Right cardiac atrium (tissue), 5 donors: ENCODE data around the gene PDE3A. TPM values are rescaled to one million over a fixed set of nuclear protein-coding genes. Genes with fewer than 3 reads are reported as not detected.
"Not testable (repeated sequence)": the region's sequence is repeated elsewhere in the genome, so short reads cannot be mapped to it uniquely, and the experiment has no call there.

ENCODE experiments used
- ATAC-seq, 2 donors: fragments of 200-7000 bp; cut with Tn5 transposase; one replicate each; pipeline versions ENCODE4 v1.8.0 to v1.9.1; 2020; ENCODE audit warnings: moderate library complexity in 2 of 2, mild to moderate bottlenecking in 1 of 2
- DNase-seq, 3 donors: peaks; one replicate each; pipeline ENCODE4 v3.0.0-alpha.2; 2020
- H3K27ac ChIP-seq: one replicate; pipeline ENCODE4 v1.5.1; 2013; ENCODE audit warnings: mild to moderate bottlenecking, low read length, control low read depth, moderate library complexity
- H3K27me3 ChIP-seq: one replicate; pipeline ENCODE4 v1.6.1; 2013; ENCODE audit not compliant: control insufficient read depth, insufficient read depth
- H3K4me1 ChIP-seq: one replicate; pipeline ENCODE4 v1.6.1; 2013; ENCODE audit warnings: low read length; ENCODE audit not compliant: control insufficient read depth, insufficient read depth
- H3K4me3 ChIP-seq: one replicate; pipeline ENCODE4 v1.5.1; 2013; ENCODE audit warnings: low read length, control low read depth
- H3K9me3 ChIP-seq: one replicate; pipeline ENCODE4 v1.6.1; 2013; ENCODE audit warnings: low read length; ENCODE audit not compliant: control insufficient read depth
- WGBS: extraction: QIAGEN DNeasy Blood & Tissue Kit; methylation state at CpG from one replicate; pipeline ENCODE4 v1.1.7; 2013; 5-methylcytosine and 5-hydroxymethylcytosine counted together
- intact Hi-C, 4 donors: fragments of 100-400 bp; cut with DNase I; formaldehyde crosslinking; loops; one replicate each; pipeline versions ENCODE4 v1.11.0 to v1.14.0; 2022 to 2023
- polyA plus RNA-seq: library from polyadenylated mRNA; stranded (reverse); fragments of 200-250 nt; gene quantifications from one replicate; pipeline ENCODE4 v1.2.3, GENCODE V29; 2013
- total RNA-seq, 4 donors: library from RNA; stranded (reverse); fragmentation: NEBNext Ultra II Directional; extraction: Animal tissue kit (Norgen Biotek cat#: 25700); gene quantifications; one replicate each; pipeline ENCODE4 v1.2.1, GENCODE V29; 2021
- donor health status: healthy with polysubstance abuse.
- donor health status: DM: no; HTN: yes; CAD: no.
- donor health status: DM: no; HTN: no; CAD: no.
- donor health status: DM: no; HTN: yes; CAD: no; lungs with severe emphysema.
- donor health status: DM: yes; HTN: yes; CAD: no.

The PDE3A gene
- total and polyA plus RNA-seq, 5 donors: 29.9 to 156 (median 99.7) TPM

- ATAC-seq (no peak), DNase-seq (no peak)
- H3K9me3 ChIP-seq: no peaks in the 10 kb centered on the region
- intact Hi-C loops: loop anchor here in 1 of 4 donors (10.0 kb wide), 2 partner anchors 378 to 458 kb away; no protein-coding TSS in a partner anchor
- no peaks in the 10 kb centered on the region for H3K27me3 ChIP-seq
- H3K4me3 ChIP-seq: peak overlapping the region; percentile 55
- no peak overlapping the region for H3K27ac ChIP-seq
- WGBS: 44% methylated on average over 3 of the region's 3 CpGs
- no peaks in the 10 kb centered on the region for H3K4me1 ChIP-seq
Observed at GRCh38 chr12:20372326-20373096, 4.2 kb downstream of the PDE3A start.

DNA sequence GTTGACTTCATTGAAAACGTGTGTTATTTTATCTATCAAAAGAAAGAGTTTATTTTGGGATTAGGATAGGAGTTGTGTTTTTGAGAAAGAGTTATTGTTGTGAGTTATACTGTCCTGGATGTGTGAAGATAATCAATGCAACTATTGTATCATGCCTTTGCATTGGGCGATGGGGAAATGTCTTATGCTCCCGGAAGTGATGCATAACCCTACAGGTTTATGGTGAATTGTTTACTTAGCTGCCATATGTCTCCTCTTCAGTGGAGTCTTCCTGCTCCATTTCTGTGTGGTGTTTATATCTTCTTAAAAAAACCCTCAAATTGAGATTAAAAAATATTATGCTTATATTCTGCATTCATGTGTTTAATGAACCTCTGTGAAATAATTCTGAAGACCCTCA is 6.5 kb downstream of the PDE3A start:
- no peak for ATAC-seq
- 54% methylated on average over 3 of the region's 3 CpGs for WGBS
- Histone ChIP-seq H3K27me3 (no peaks in the 10 kb centered on the region), H3K4me3 (peak overlapping the region; percentile 31), H3K4me1 (no peaks in the 10 kb centered on the region), H3K27ac (no peak overlapping the region), H3K9me3 (no peaks in the 10 kb centered on the region)
- intact Hi-C loops: loop anchor here in 1 of 4 donors (10.0 kb wide), 2 partner anchors 380 to 460 kb away; no protein-coding TSS in a partner anchor
- no peak for DNase-seq

GRCh38 chr12:20375560-20375959 is 7.2 kb downstream of the PDE3A start:
- intact Hi-C loops: loop anchor here in 1 of 4 donors (10.0 kb wide), 2 partner anchors 381 to 461 kb away; no protein-coding TSS in a partner anchor
- Histone ChIP-seq H3K9me3 (no peaks in the 10 kb centered on the region), H3K4me1 (no peaks in the 10 kb centered on the region), H3K4me3 (no peak overlapping the region), H3K27me3 (no peaks in the 10 kb centered on the region), H3K27ac (no peak overlapping the region)
- no peak for DNase-seq
- ATAC-seq: no peak

DNA sequence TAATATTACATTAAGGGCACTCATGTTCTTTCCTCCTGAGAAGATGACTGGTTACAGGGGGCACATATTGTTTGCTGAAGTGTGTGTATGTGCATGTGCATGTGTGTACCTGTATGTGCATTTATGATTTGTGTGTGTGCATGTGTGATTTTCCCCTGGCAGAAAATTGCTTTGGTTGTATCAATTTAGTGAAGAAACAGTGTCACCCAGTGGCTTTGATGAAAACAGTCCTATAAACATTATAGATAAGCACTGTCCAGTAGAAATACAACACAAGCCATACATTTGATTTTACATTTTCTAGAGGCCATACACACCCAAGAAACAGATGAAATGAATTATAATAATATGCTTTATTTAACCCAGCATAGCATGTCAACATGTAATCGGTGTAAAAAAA is 8.6 kb downstream of the PDE3A start:
- 94% methylated on average over 1 of the region's 1 CpG for WGBS
- Histone ChIP-seq H3K4me1 (no peaks in the 10 kb centered on the region), H3K27me3 (no peaks in the 10 kb centered on the region), H3K9me3 (no peaks in the 10 kb centered on the region), H3K4me3 (no peak overlapping the region), H3K27ac (no peak overlapping the region)
- intact Hi-C loops: loop anchor here in 1 of 4 donors (10.0 kb wide), 2 partner anchors 382 to 462 kb away; no protein-coding TSS in a partner anchor
- DNase-seq (no peak), ATAC-seq (peak; percentile 17 to 42)

GRCh38 chr12:20377750-20378149 is 9.4 kb downstream of the PDE3A start:
- intact Hi-C loops: loop anchor here in 1 of 4 donors (10.0 kb wide), 2 partner anchors 383 to 463 kb away; no protein-coding TSS in a partner anchor
- no peak overlapping the region for H3K27ac ChIP-seq
- DNase-seq (no peak), ATAC-seq (peak in 1 of 2 donors; percentile 31)
- no peaks in the 10 kb centered on the region for H3K27me3 ChIP-seq
- no peaks in the 10 kb centered on the region for H3K9me3 ChIP-seq
- no peak overlapping the region for H3K4me3 ChIP-seq
- H3K4me1 ChIP-seq: no peaks in the 10 kb centered on the region

- Histone ChIP-seq H3K9me3 (no peaks in the 10 kb centered on the region), H3K27me3 (no peaks in the 10 kb centered on the region), H3K27ac (no peak overlapping the region), H3K4me3 (no peak overlapping the region), H3K4me1 (no peaks in the 10 kb centered on the region)
- intact Hi-C loops: loop anchor here in 1 of 4 donors (10.0 kb wide), 1 partner anchor 213 kb away; no protein-coding TSS in a partner anchor
- WGBS: 62% methylated on average over 2 of the region's 2 CpGs
- no peak for DNase-seq
- ATAC-seq: peak in 1 of 2 donors; percentile 20
Observed at GRCh38 chr12:20382117-20382516, 13.8 kb downstream of the PDE3A start.

DNA sequence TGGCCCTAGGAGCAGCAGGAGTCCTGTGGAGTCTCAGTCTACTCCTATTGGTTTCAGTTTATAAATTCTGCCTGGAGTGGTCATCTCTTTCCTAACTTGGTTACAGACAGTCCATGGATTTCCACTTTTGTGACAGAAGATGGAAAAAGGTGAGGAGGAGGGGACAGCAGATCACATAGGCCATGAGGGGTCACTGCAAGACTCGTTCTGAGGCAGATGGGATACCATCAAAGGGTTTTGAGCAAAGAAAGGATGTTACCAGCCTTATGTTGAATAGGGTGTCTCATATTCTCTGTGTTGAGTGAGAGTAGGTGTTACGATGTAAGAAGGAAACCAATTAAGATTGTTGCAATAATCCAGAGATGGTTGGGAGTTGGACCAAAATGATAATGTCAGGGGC is 15.3 kb downstream of the PDE3A start:
- peak overlapping the region; percentile 23 for H3K27ac ChIP-seq
- 60% methylated on average over 2 of the region's 2 CpGs for WGBS
- H3K4me3 ChIP-seq: no peak overlapping the region
- intact Hi-C loops: loop anchor here in 1 of 4 donors (10.0 kb wide), 1 partner anchor 211 kb away; no protein-coding TSS in a partner anchor
- H3K4me1 ChIP-seq: no peaks in the 10 kb centered on the region
- DNase-seq (no peak), ATAC-seq (peak; percentile 19 to 49)
- H3K27me3 ChIP-seq: no peaks in the 10 kb centered on the region
- H3K9me3 ChIP-seq: no peaks in the 10 kb centered on the region

DNA sequence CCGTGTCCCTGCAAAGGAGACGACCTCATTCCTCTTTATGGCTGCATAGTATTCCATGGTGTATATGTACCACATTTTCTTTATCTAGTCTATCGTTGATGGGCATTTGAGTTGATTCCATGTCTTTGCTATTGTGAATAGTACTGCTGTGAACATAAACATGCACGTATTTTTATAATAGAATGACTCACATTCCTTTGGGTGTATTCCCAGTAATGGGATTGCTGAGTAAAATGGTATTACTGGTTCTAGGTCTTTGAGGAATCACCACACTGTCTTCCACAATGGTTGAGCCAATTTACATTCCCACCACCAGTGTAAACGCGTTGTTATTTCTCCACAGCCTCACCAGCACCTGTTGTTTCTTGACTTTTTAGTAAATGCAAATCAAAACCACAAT is 16.5 kb downstream of the PDE3A start:
- 94% methylated on average over 6 of the region's 6 CpGs for WGBS

DNA sequence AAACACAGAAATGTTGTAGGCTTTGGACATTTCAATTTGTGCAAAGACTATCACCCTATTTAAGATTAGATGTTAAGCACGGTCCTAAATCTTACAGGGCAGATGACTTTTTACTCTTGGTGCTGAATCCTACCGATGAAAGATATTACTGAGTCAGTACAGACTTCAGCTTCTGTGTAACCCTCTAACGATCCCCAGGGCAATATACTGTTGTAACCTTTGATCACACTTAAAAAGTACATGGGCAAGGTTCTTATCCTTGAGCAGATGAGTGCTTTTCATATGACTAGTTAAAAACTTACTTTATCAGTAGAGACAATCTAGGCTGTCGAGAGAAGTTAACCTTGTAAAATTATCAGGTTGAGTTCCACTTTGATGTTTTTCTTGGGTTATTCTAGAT is 22.5 kb downstream of the PDE3A start:
- H3K27ac ChIP-seq: no peak overlapping the region
- intact Hi-C loops: loop anchor here in 1 of 4 donors (5.0 kb wide), 1 partner anchor 61 kb away; no protein-coding TSS in a partner anchor
- no peak overlapping the region for H3K4me3 ChIP-seq
- no peak for DNase-seq
- peak in 1 of 2 donors; percentile 45 for ATAC-seq
- H3K4me1 ChIP-seq: no peaks in the 10 kb centered on the region
- no peaks in the 10 kb centered on the region for H3K9me3 ChIP-seq
- H3K27me3 ChIP-seq: no peaks in the 10 kb centered on the region
- 45% methylated on average over 4 of the region's 4 CpGs for WGBS

More for the DNA sequence above, 16.5 kb downstream of the PDE3A start:
- H3K4me3 ChIP-seq, H3K27me3 ChIP-seq, DNase-seq, H3K27ac ChIP-seq, H3K4me1 ChIP-seq, ATAC-seq, H3K9me3 ChIP-seq: not testable (repeated sequence)
- intact Hi-C loops: loop anchor here in 1 of 4 donors (10.0 kb wide), 1 partner anchor 210 kb away; no protein-coding TSS in a partner anchor

DNA sequence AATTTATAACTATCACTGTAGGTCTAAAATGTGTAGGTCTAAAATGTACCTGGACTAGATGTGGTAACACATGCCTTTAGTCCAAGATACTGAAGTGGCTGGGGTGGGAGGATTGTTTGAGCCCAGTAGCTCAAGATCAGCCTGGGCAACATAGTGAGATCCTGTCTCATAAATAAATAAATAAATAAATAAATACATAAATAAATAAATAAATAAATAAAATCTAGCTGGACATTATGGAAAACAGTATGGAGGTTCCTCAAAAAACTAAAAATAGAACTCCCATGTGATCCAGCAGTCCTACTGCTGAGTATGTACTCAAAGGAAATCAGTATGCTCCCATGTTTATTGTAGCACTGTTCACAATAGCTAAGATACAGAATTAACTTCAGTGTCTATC is 24.0 kb downstream of the PDE3A start:
- intact Hi-C loops: loop anchor here in 1 of 4 donors (5.0 kb wide), 1 partner anchor 60 kb away; no protein-coding TSS in a partner anchor
- Histone ChIP-seq H3K4me1 (no peaks in the 10 kb centered on the region), H3K27me3 (no peaks in the 10 kb centered on the region), H3K9me3 (no peaks in the 10 kb centered on the region), H3K27ac (no peak overlapping the region), H3K4me3 (no peak overlapping the region)
- DNase-seq: no peak
- ATAC-seq: no peak

- no peak for DNase-seq
- ATAC-seq: no peak
- Histone ChIP-seq H3K4me3 (no peak overlapping the region), H3K27me3 (no peaks in the 10 kb centered on the region), H3K4me1 (no peaks in the 10 kb centered on the region), H3K9me3 (no peaks in the 10 kb centered on the region), H3K27ac (peak overlapping the region; percentile 21)
- intact Hi-C loops: loop anchor here in 1 of 4 donors (5.0 kb wide), 1 partner anchor 59 kb away; no protein-coding TSS in a partner anchor
- 81% methylated on average over 5 of the region's 5 CpGs for WGBS
Observed at GRCh38 chr12:20393707-20394106, 25.4 kb downstream of the PDE3A start.
